H1 (cell line): ENCODE data around the gene PPP4R3A. TPM values are rescaled to one million over a fixed set of nuclear protein-coding genes. Genes with fewer than 3 reads are reported as not detected.

Experiments used
- CTCF ChIA-PET: fragments of 300-600 bp; sonication (Branson Sonifier 250); formaldehyde crosslinking; loops from one replicate; lab custom pipeline; 2021; ENCODE audit not compliant: partially characterized antibody; lab: Charles Lee
- POLR2A ChIA-PET: fragments of 300-600 bp; sonication (Branson Sonifier 250); formaldehyde crosslinking; loops from one replicate; lab custom pipeline; 2021; ENCODE audit warnings: inconsistent platforms; ENCODE audit not compliant: partially characterized antibody; lab: Charles Lee
- DNase-seq, 2 experiments: peaks; one replicate each; pipeline versions ENCODE4 v3.0.0 to v3.0.0-alpha.2; 2010 to 2022; ENCODE audit warnings: low spot score in 2 of 2, low read depth in 1 of 2, mixed read lengths in 1 of 2
- FAIRE-seq: peaks from 2 replicates; lab custom pipeline; 2011; peaks lifted over from hg19 to GRCh38; lab: Jason Lieb, UNC
- H2AFZ ChIP-seq: 2 replicates; pipeline ENCODE4 v1.8.1; 2012; ENCODE audit warnings: low read length, inconsistent platforms
- H2AK5ac ChIP-seq: 2 replicates; pipeline ENCODE4 v1.6.1; 2013; ENCODE audit warnings: low read depth, low read length
- H2BK120ac ChIP-seq: replicated peaks from 2 replicates; pipeline ENCODE3; 2013; ENCODE audit warnings: low read depth, low read length, inconsistent platforms
- H2BK12ac ChIP-seq: 2 replicates; pipeline ENCODE4 v1.6.1; 2013; ENCODE audit warnings: low read depth, low read length
- H2BK15ac ChIP-seq: 2 replicates; pipeline ENCODE4 v1.6.1; 2013; ENCODE audit warnings: low read length
- H2BK20ac ChIP-seq: 2 replicates; pipeline ENCODE4 v1.6.1; 2013; ENCODE audit warnings: low read length
- H2BK5ac ChIP-seq: 2 replicates; pipeline ENCODE4 v1.6.1; 2013; ENCODE audit warnings: low read depth, low read length
- H3K14ac ChIP-seq: 2 replicates; pipeline ENCODE4 v1.6.1; 2013; ENCODE audit warnings: inconsistent platforms; ENCODE audit not compliant: insufficient read length
- H3K18ac ChIP-seq: 2 replicates; pipeline ENCODE4 v1.6.1; 2013; ENCODE audit warnings: low read length; ENCODE audit errors: extremely low read depth
- H3K23ac ChIP-seq: 2 replicates; pipeline ENCODE4 v1.6.1; 2013; ENCODE audit warnings: inconsistent platforms; ENCODE audit not compliant: insufficient read length
- H3K23me2 ChIP-seq: 2 replicates; pipeline ENCODE4 v1.6.1; 2013; ENCODE audit warnings: low read depth, low read length
- H3K27ac ChIP-seq: 2 replicates; pipeline ENCODE4 v1.6.1; 2011; ENCODE audit warnings: low read depth, low read length, inconsistent platforms
- H3K27me3 ChIP-seq, 4 experiments: replicated peaks in 1 of 4; 1 replicate in 1 of 4; 2 replicates in 3 of 4; pipeline versions ENCODE4 v1.6.1 to v1.8.1; 2011 to 2013; ENCODE audit warnings: low read length in 3 of 4, mild to moderate bottlenecking in 3 of 4, inconsistent platforms in 2 of 4, mixed read lengths in 2 of 4, moderate library complexity in 1 of 4; ENCODE audit not compliant: control insufficient read depth in 3 of 4, insufficient read depth in 3 of 4; ENCODE audit errors: extremely low read depth in 1 of 4
- H3K36me3 ChIP-seq, 4 experiments: 2 replicates each; pipeline versions ENCODE4 v1.6.1 to v1.8.1; 2011 to 2013; ENCODE audit warnings: mild to moderate bottlenecking in 4 of 4, low read length in 3 of 4, moderate library complexity in 2 of 4, control low read depth in 1 of 4, inconsistent platforms in 1 of 4; ENCODE audit not compliant: insufficient read depth in 4 of 4, control insufficient read depth in 2 of 4
- H3K4ac ChIP-seq: replicated peaks from 2 replicates; pipeline ENCODE3; 2013; ENCODE audit warnings: low read length, low read depth, mixed read lengths, inconsistent platforms; ENCODE audit not compliant: insufficient read length
- H3K4me1 ChIP-seq, 4 experiments: replicated peaks in 1 of 4; 1 replicate in 1 of 4; 2 replicates in 3 of 4; pipeline versions ENCODE4 v1.6.1 to v1.8.1; 2011 to 2013; ENCODE audit warnings: low read length in 3 of 4, inconsistent platforms in 2 of 4, mixed read lengths in 1 of 4; ENCODE audit not compliant: insufficient read depth in 4 of 4, control insufficient read depth in 3 of 4
- H3K4me2 ChIP-seq, 2 experiments: 2 replicates each; pipeline versions ENCODE4 v1.6.1 to v1.8.1; 2011 to 2013; ENCODE audit warnings: low read depth in 2 of 2, low read length in 2 of 2, control low read depth in 1 of 2, inconsistent platforms in 1 of 2, mild to moderate bottlenecking in 1 of 2; ENCODE audit not compliant: insufficient read depth in 1 of 2
- H3K4me3 ChIP-seq, 4 experiments: fragments of 200-600, 300-600 bp in 1 of 4; sonication (generic), shearing (Covaris generic), sonication (Bioruptor Twin) in 1 of 4; 2 replicates each; pipeline versions ENCODE4 v1.5.1 to v1.8.1; 2011 to 2016; ENCODE audit warnings: low read length in 4 of 4, low read depth in 3 of 4, control low read depth in 2 of 4, inconsistent platforms in 2 of 4, mild to moderate bottlenecking in 2 of 4, mixed read lengths in 1 of 4, moderate library complexity in 1 of 4; ENCODE audit not compliant: insufficient read depth in 2 of 4; ENCODE audit errors: extremely low read depth in 1 of 4
- H3K56ac ChIP-seq: replicated peaks from 2 replicates; pipeline ENCODE3; 2013; ENCODE audit warnings: low read depth, mild to moderate bottlenecking, mixed read lengths, low read length, inconsistent platforms; ENCODE audit not compliant: insufficient read length
- H3K79me1 ChIP-seq: 2 replicates; pipeline ENCODE4 v1.6.1; 2013; ENCODE audit warnings: low read depth, low read length, control low read depth
- H3K79me2 ChIP-seq, 2 experiments: 2 replicates each; pipeline versions ENCODE4 v1.6.1 to v1.8.1; 2012 to 2013; ENCODE audit warnings: low read length in 2 of 2, mild to moderate bottlenecking in 2 of 2, inconsistent platforms in 1 of 2; ENCODE audit not compliant: insufficient read depth in 2 of 2, control insufficient read depth in 1 of 2
- H3K9ac ChIP-seq, 4 experiments: replicated peaks in 1 of 4; 1 replicate in 1 of 4; 2 replicates in 3 of 4; pipeline versions ENCODE4 v1.6.1 to v1.8.1; 2011 to 2013; ENCODE audit warnings: low read depth in 3 of 4, low read length in 3 of 4, control low read depth in 2 of 4, mild to moderate bottlenecking in 2 of 4, moderate library complexity in 2 of 4, inconsistent platforms in 1 of 4; ENCODE audit errors: extremely low read depth in 1 of 4
- H3K9me3 ChIP-seq, 2 experiments: 2 replicates each; pipeline versions ENCODE4 v1.6.1 to v1.8.1; 2012 to 2013; ENCODE audit warnings: mild to moderate bottlenecking in 2 of 2, moderate library complexity in 2 of 2, control low read depth in 1 of 2, inconsistent platforms in 1 of 2, low read depth in 1 of 2, low read length in 1 of 2, mixed read lengths in 1 of 2; ENCODE audit not compliant: insufficient read depth in 2 of 2
- H4K20me1 ChIP-seq, 2 experiments: replicated peaks in 1 of 2; 2 replicates each; pipeline versions ENCODE3 to v1.8.1; 2011 to 2013; ENCODE audit warnings: inconsistent platforms in 2 of 2, low read length in 2 of 2, mild to moderate bottlenecking in 1 of 2; ENCODE audit not compliant: insufficient read depth in 2 of 2, control insufficient read depth in 1 of 2
- H4K5ac ChIP-seq: 2 replicates; pipeline ENCODE4 v1.6.1; 2013; ENCODE audit warnings: low read length, low read depth, mixed read lengths, inconsistent platforms; ENCODE audit not compliant: insufficient read length
- H4K8ac ChIP-seq: 2 replicates; pipeline ENCODE4 v1.8.0; 2013; ENCODE audit warnings: mild to moderate bottlenecking, moderate library complexity, low read length, inconsistent platforms; ENCODE audit not compliant: insufficient read depth; ENCODE audit errors: extremely low read depth
- H4K91ac ChIP-seq: replicated peaks from 2 replicates; pipeline ENCODE3; 2013; ENCODE audit warnings: low read length, mixed read lengths, inconsistent platforms; ENCODE audit not compliant: insufficient read length
- CREB1 ChIP-seq: IDR thresholded peaks from 2 replicates; pipeline ENCODE4 v1.6.1; 2012; ENCODE audit warnings: inconsistent platforms
- JUN ChIP-seq: IDR thresholded peaks from 2 replicates; pipeline ENCODE4 v1.6.1; 2011; ENCODE audit warnings: low read depth, mild to moderate bottlenecking, improper control_type of control experiment, low read length
- KDM5A ChIP-seq: fragments of 200-600 bp; IDR thresholded peaks from 2 replicates; pipeline ENCODE4 v1.7.1; 2012; ENCODE audit warnings: mild to moderate bottlenecking, low read length, inconsistent platforms, mixed read lengths
- PHF8 ChIP-seq: fragments of 200-600 bp; sonication (generic); conservative IDR thresholded peaks from 2 replicates; pipeline ENCODE4 v1.7.1; 2012; ENCODE audit warnings: low read depth, mild to moderate bottlenecking, inconsistent platforms, low read length, moderate library complexity
- RNF2 ChIP-seq: fragments of 200-900, 300-1000 bp; sonication (generic); IDR thresholded peaks from 2 replicates; pipeline ENCODE4 v1.7.1; 2016; ENCODE audit warnings: borderline replicate concordance, low read depth, mild to moderate bottlenecking, antibody characterized with exemption, low read length; ENCODE audit not compliant: poor library complexity, severe bottlenecking; ENCODE audit errors: missing control alignments
- ZNF274 ChIP-seq: IDR thresholded peaks from 2 replicates; pipeline ENCODE4 v1.7.0; 2012; ENCODE audit warnings: low read length, borderline replicate concordance; ENCODE audit errors: extremely low read depth
- WGBS, 2 experiments: shearing (Covaris generic) in 1 of 2; methylation state at CpG; one replicate each; pipeline versions ENCODE4 v1.1.6 to v1.1.7; 2013 to 2015; ENCODE audit warnings: low lambda C conversion rate in 2 of 2, mixed read lengths in 2 of 2, inconsistent platforms in 1 of 2, low coverage in 1 of 2, missing lambda C conversion rate in 1 of 2; ENCODE audit not compliant: insufficient replicate concordance in 2 of 2, insufficient coverage in 1 of 2, insufficient read length in 1 of 2; ENCODE audit errors: extremely low coverage in 1 of 2, missing lambda C conversion rate in 1 of 2; 5-methylcytosine and 5-hydroxymethylcytosine counted together
- long read RNA-seq, 2 experiments: library from RNA in 1 of 2; library from capped mRNA in 1 of 2; stranded (forward); transcript quantifications; one replicate each; pipeline ENCODE4 v2.0.0, GENCODE V29; 2021; ENCODE audit warnings: inconsistent platforms in 1 of 2
- polyA minus RNA-seq, 3 experiments: library from RNA; depleted of rRNA, polyadenylated mRNA; stranded (reverse); fragments of >200 nt; gene quantifications; 1 replicate in 2 of 3; 2 replicates in 1 of 3; pipeline ENCODE4 v1.2.3, GENCODE V29; 2011
- polyA plus RNA-seq, 7 experiments: library from polyadenylated mRNA; depleted of rRNA in 3 of 7; stranded (reverse) in 5 of 7; unstranded in 2 of 7; fragments of >200 nt in 5 of 7; fragments of 200-250 nt in 2 of 7; gene quantifications; 1 replicate in 5 of 7; 2 replicates in 1 of 7; 4 replicates in 1 of 7; pipeline versions ENCODE4 v1.2.1 to v1.2.3, GENCODE V29; 2011 to 2013; ENCODE audit warnings: missing spikeins in 2 of 7, mixed read lengths in 2 of 7
- total RNA-seq: library from RNA; stranded (reverse); fragmentation: NEBNext Ultra II Directional; extraction: Animal tissue kit (Norgen Biotek cat#: 25700); gene quantifications from 2 replicates; pipeline ENCODE4 v1.2.1, GENCODE V29; 2021
- TF ChIP-seq, protein P1 (sequence below): IDR thresholded peaks from 2 replicates; pipeline ENCODE4 v1.6.1; 2011; ENCODE audit warnings: low read depth, mild to moderate bottlenecking, low read length; ENCODE audit not compliant: insufficient read depth

Gene PPP4R3A
- total RNA-seq: 116 and 122 TPM in 2 replicates
- polyA plus RNA-seq (2011; rRNA removed): 30.2 and 31.7 TPM in 2 replicates
- 43.9 TPM for polyA plus RNA-seq (2011; cell fraction: cytosol; rRNA removed)
- 28.6 TPM for polyA plus RNA-seq (2011; cell fraction: nucleus; rRNA removed)
- polyA plus RNA-seq (2012, experiment 1 of 2): 79.0 to 97.3 TPM (median 92.1 TPM) in 4 replicates
- 7.4 TPM for polyA plus RNA-seq (2012, experiment 2 of 2)
- 61.9 TPM for polyA plus RNA-seq (2013, experiment 1 of 2)
- 59.9 TPM for polyA plus RNA-seq (2013, experiment 2 of 2)
- 51.4 and 51.8 TPM in 2 replicates for polyA minus RNA-seq (2011; rRNA and poly(A)+ RNA removed)
- 59.7 TPM for polyA minus RNA-seq (2011; cell fraction: cytosol; rRNA and poly(A)+ RNA removed)
- 54.8 TPM for polyA minus RNA-seq (2011; cell fraction: nucleus; rRNA and poly(A)+ RNA removed)
- long read RNA-seq, experiment 1, full-length matches to known transcripts: 17 of 72 reads
- long read RNA-seq, experiment 1, partial matches to known transcripts: 41 of 72 reads
- long read RNA-seq, experiment 1, other reads (novel, unspliced or antisense): 14 of 72 reads
- long read RNA-seq, experiment 2, full-length matches to known transcripts: 2 of 16 reads
- long read RNA-seq, experiment 2, partial matches to known transcripts: 4 of 16 reads
- long read RNA-seq, experiment 2, other reads (novel, unspliced or antisense): 10 of 16 reads

DNA sequence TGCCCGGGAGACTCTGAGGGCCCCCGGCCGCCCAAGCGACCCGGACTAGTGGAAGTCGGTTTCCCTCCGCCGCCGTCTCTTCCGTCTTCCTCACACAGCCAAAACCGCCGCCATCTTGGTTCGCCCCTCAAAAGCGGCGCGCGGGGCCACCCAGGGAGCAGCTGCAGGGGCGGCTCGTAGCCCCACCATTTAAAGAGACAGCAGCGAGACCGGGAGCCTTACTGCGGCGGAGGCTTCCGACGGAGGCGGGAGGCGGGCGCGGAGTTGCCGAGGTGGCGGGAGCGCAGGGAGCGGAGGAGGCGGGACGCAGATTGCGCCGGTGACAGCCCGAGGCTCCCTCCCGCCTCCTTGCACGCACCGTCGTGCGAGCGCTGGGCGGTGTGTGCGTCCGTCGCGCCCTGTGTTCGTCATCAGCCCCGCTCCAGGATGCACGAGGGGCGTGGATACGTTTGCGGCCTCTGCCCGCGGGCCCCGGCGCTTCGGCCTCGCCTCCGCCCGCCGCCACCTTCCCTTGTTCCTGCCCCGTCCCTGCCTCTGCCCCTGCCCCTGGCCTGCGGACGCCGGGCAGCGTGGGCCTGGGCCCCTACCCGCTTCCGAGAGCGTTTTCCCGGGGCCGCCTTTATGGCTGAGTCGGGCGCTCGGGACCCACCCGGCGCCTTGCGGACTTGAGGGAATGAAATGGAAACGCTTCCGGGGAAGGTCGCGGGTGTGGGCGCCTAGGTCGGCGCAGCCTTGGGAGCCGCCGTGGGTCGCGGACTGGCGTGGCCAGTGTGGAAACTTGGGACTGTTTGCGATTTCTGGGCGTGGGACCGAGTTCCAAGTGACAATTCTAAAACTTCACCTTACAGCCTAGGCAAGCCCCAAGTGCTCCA, at the start of gene PPP4R3A:
Gene PPP4R3A, minus strand, starts transcription at position 140 of the 872 bp plus-strand sequence. CDS start 663 bp downstream, outside the sequence.
- CTCF ChIA-PET: no interaction called here
- H3K27ac ChIP-seq: peak within 1 kb of the TSS; percentile 97
- peak within 1 kb of the TSS; percentile 94 to 98 (median 96) for H3K9ac ChIP-seq
- no peak within 1 kb of the TSS for H3K23ac ChIP-seq
- H3K36me3 ChIP-seq: peaks cover 0 to 18% (median 0%) of the 10 kb centered on the region in 4 experiments; a peak in 2 of 8 replicates
- 1% methylated on average over 91 of the region's 95 CpGs; no CpG with 5 or more reads in 1 of the 2 experiments for WGBS, 2 experiments
- H3K14ac ChIP-seq: no peak within 1 kb of the TSS
- DNase-seq (peak; percentile 75 to 93), FAIRE-seq (no peak)
- H3K9me3 ChIP-seq: no peaks in the 10 kb centered on the region
- no peaks in the 10 kb centered on the region for H3K79me1 ChIP-seq
- H2BK20ac ChIP-seq: no peak within 1 kb of the TSS
- H4K91ac ChIP-seq: peak within 1 kb of the TSS; percentile 89
- peak within 1 kb of the TSS; percentile 99 for H3K56ac ChIP-seq
- H4K8ac ChIP-seq: peak within 1 kb of the TSS; percentile 100
- H3K79me2 ChIP-seq: peaks cover 32 to 43% of the 10 kb centered on the region in 2 experiments
- H2AFZ ChIP-seq: peak within 1 kb of the TSS; percentile 96
- H4K20me1 ChIP-seq: peaks cover 1 to 4% of the 10 kb centered on the region in 2 experiments
- H2BK15ac ChIP-seq: no peak within 1 kb of the TSS
- POLR2A ChIA-PET: interaction anchor here (0.6 to 3.3 kb wide), 26 partner anchors 8 to 807 kb away, joined by 3 to 27 read pairs (median 4); partner anchors contain the start of gene FBLN5
- peak within 1 kb of the TSS; percentile 10 for H3K4ac ChIP-seq
- H3K4me3 ChIP-seq: peak within 1 kb of the TSS; percentile 70 to 98 (median 94)
- peak within 1 kb of the TSS; percentile 92 for H3K18ac ChIP-seq
- peak within 1 kb of the TSS; percentile 99 for H4K5ac ChIP-seq
- H2AK5ac ChIP-seq: no peak within 1 kb of the TSS
- H2BK5ac ChIP-seq: peak within 1 kb of the TSS; percentile 94
- H2BK120ac ChIP-seq: no peak within 1 kb of the TSS
- H3K4me1 ChIP-seq: peaks cover 0 to 2% (median 0%) of the 10 kb centered on the region in 4 experiments; a peak in 1 of 7 replicates
- H3K23me2 ChIP-seq: 0 out of 2 replicates have a peak, but pooled peaks cover 6% of the 10 kb centered on the region
- H3K4me2 ChIP-seq: peak within 1 kb of the TSS; percentile 83
- peak within 1 kb of the TSS; percentile 61; the same call in 1 of the 2 replicates for H2BK12ac ChIP-seq
- H3K27me3 ChIP-seq: no peaks in the 10 kb centered on the region
- TF ChIP-seq RNF2 (no peak), PHF8 (peak; percentile 93), CREB1 (peak; percentile 99), ZNF274 (no peak), KDM5A (peak; percentile 66; the same call in 1 of the 2 replicates), JUN (no peak)
- TF ChIP-seq, protein P1, sequence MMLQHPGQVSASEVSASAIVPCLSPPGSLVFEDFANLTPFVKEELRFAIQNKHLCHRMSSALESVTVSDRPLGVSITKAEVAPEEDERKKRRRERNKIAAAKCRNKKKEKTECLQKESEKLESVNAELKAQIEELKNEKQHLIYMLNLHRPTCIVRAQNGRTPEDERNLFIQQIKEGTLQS: peak; percentile 83
